Muscle of arm (tissue), 12 donors: ENCODE results near the gene TGIF1. TPM values are rescaled to one million over a fixed set of nuclear protein-coding genes. Genes with fewer than 3 reads are reported as not detected.

Source experiments
- polyA plus RNA-seq, 12 donors: library from polyadenylated mRNA; unstranded; fragments of 120-200 nt; gene quantifications; one replicate each; pipeline ENCODE4 v1.2.1, GENCODE V29; 2013; ENCODE audit not compliant: insufficient read length in 12 of 12

TGIF1 gene
- polyA plus RNA-seq, 12 donors = 36.3 to 81.7 (median 43.1) TPM; not detected in 1

Other genes with a start within 250 kb of the TGIF1 start
- 100 to 1,000 TPM; 243 to 883 (median 640) TPM for gene MYOM1, start 230.2 kb upstream of the TGIF1 start, polyA plus RNA-seq
- 100 to 1,000 TPM; 441 to 765 (median 616) TPM for gene MYL12A, start 202.4 kb upstream of the TGIF1 start, polyA plus RNA-seq
- 100 to 1,000 TPM in 11 of 12 donors, not detected in 1; 197 to 337 (median 247) TPM for gene MYL12B, start 188.0 kb upstream of the TGIF1 start, polyA plus RNA-seq